ENCODE measurements around the gene SPOCD1. TPM values are rescaled to one million over a fixed set of nuclear protein-coding genes. Genes with fewer than 3 reads are reported as not detected.
"Not testable (repeated sequence)": the region's sequence is repeated elsewhere in the genome, so short reads cannot be mapped to it uniquely, and the experiment has no call there.

The SPOCD1 gene
- total and polyA plus RNA-seq, 8 donors = 0.06 to 0.69 (median 0.16) TPM; not detected in 4

DNA sequence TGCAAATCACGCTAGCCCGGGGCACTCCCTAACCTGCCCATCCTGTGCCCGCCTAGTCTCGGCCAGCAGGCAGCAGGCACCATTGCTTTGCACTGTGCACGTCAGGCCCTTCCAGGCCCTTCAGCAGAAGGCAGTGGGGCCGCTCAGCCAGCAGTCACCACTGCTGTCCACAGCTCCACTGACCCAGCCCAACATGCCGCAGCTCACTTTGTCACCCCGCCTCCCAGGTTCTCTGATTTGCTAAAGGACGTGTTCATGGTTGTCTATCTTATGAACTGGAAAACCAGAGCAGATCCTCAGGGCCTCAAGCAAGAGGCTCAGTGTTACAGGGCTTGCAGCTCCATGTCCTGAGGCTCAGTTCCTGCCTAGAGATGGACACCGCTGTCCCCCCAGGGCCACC is 14.2 kb upstream of the SPOCD1 start:
- TF ChIP-seq, protein P1, sequence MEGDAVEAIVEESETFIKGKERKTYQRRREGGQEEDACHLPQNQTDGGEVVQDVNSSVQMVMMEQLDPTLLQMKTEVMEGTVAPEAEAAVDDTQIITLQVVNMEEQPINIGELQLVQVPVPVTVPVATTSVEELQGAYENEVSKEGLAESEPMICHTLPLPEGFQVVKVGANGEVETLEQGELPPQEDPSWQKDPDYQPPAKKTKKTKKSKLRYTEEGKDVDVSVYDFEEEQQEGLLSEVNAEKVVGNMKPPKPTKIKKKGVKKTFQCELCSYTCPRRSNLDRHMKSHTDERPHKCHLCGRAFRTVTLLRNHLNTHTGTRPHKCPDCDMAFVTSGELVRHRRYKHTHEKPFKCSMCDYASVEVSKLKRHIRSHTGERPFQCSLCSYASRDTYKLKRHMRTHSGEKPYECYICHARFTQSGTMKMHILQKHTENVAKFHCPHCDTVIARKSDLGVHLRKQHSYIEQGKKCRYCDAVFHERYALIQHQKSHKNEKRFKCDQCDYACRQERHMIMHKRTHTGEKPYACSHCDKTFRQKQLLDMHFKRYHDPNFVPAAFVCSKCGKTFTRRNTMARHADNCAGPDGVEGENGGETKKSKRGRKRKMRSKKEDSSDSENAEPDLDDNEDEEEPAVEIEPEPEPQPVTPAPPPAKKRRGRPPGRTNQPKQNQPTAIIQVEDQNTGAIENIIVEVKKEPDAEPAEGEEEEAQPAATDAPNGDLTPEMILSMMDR (IDR thresholded peaks at IDR 0.05) = no peak
- WGBS, 2 donors = 86 to 97% methylated on average over 10 of the region's 10 CpGs

DNA sequence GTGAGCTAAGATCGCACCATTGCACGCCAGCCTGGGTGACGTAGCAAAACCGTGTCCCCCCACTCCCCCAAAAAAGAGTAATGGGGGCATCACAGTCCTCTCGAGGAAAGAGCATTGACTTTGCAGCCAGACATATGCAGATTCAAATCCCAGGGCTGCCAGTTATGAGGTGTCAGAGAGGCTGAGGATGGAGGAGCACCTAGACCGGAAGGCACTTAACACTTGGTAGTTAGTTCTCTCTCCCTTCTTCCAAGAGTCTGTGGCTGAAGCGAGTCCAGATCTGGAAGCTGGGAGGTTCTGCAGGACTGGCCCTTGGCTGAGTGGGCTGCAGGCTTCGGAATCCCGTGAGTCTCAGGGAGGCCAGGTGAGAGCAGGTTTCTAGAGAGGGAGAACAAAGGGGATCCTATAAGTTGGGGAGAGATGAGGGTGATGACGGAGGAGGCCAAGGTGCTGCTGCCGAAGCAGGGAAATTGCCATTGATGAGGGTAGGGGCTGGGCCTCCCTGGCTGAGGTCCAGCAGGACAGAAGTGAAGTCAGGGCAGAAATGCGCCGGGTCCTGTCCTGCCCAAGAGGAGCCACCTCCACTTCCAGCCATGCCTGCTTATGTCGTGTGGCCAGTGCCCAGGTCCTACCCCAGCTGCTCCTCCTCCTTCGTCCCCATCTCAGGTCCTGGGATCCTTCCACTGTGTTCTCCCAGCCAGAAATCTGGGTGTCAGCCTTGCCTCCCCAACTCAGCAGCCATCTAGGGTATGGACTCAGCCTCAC is 13.3 kb upstream of the SPOCD1 start:
- WGBS, 2 donors = 81 to 90% methylated on average over 15 of the region's 15 CpGs
- ATAC-seq (no peak), FAIRE-seq (no peak), DNase-seq (no peak)
- intact Hi-C loops (cut with DNase I) = no loop called here
- Histone ChIP-seq H3K27me3 (no peaks in the 10 kb centered on the region), H3K4me1 (no peaks in the 10 kb centered on the region), H3K4me3 (no peak overlapping the region), H3K9me3 (no peaks in the 10 kb centered on the region), H3K27ac (no peak overlapping the region), H3K36me3 (no peaks in the 10 kb centered on the region)
- TF ChIP-seq, protein P1 (IDR thresholded peaks at IDR 0.05) = no peak

More for the DNA sequence above, 14.2 kb upstream of the SPOCD1 start:
- no peaks in the 10 kb centered on the region for H3K27me3 ChIP-seq
- FAIRE-seq = no peak
- DNase-seq = no peak
- no peaks in the 10 kb centered on the region for H3K9me3 ChIP-seq
- H3K27ac ChIP-seq = no peak overlapping the region
- no peak overlapping the region for H3K4me3 ChIP-seq
- no peak for ATAC-seq
- H3K4me1 ChIP-seq = no peaks in the 10 kb centered on the region
- intact Hi-C loops (cut with DNase I) = no loop called here
- H3K36me3 ChIP-seq = no peaks in the 10 kb centered on the region

DNA sequence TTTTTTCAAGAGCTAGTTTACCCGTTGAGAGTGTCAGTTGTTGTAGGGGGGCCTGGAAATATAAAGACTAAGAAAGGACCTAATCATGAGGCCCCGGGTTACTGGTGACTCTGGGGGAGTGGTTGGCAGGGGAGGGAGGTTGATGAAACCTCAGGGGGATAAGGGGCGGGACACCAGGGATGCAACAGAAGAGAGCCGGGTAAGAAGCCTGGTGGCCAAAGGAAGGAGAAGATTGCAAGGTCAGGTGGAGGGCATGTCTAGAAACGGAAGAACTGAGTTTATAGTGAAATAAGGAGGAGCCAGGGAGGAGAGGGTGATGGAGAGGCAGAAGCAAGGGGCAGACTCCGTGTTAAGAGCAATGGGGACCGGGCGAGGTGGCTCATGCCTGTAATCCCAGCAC is 12.5 kb upstream of the SPOCD1 start:
- no peaks in the 10 kb centered on the region for H3K9me3 ChIP-seq
- no peak for DNase-seq
- no peak for FAIRE-seq
- H3K27ac ChIP-seq = no peak overlapping the region
- no peaks in the 10 kb centered on the region for H3K27me3 ChIP-seq
- intact Hi-C loops (cut with DNase I) = no loop called here
- H3K4me1 ChIP-seq = no peaks in the 10 kb centered on the region
- WGBS, 2 donors = 70 to 80% methylated on average over 8 of the region's 8 CpGs
- H3K4me3 ChIP-seq = no peak overlapping the region
- H3K36me3 ChIP-seq = no peaks in the 10 kb centered on the region
- no peak for ATAC-seq
- TF ChIP-seq, protein P1 (IDR thresholded peaks at IDR 0.05) = no peak

DNA sequence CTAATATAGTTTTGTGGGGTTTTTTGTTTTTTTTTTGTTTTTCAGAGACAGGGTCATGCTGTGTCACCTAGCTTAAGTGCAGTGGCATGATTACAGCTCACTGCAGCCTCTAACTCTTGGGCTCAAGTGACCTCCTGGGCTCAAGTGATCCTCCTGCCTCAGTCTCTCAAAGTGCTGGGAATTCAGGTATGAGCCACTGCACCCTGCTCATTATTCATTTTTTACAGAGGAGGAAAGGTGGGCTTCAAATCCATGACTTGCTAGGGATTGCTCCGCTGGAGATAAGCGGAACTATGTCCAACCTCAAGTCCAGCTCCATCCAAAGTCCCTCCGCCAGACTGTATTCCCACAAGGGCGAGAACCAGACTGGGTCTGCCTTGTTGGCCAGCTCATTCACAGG is 8.0 kb upstream of the SPOCD1 start:
- Histone ChIP-seq H3K9me3 (no peaks in the 10 kb centered on the region), H3K4me1 (no peaks in the 10 kb centered on the region), H3K27ac (no peak overlapping the region), H3K27me3 (no peaks in the 10 kb centered on the region), H3K4me3 (no peak overlapping the region), H3K36me3 (no peaks in the 10 kb centered on the region)
- ATAC-seq (no peak), DNase-seq (no peak), FAIRE-seq (no peak)
- intact Hi-C loops (cut with DNase I) = no loop called here
- TF ChIP-seq, protein P1 (IDR thresholded peaks at IDR 0.05) = no peak
- WGBS, 2 donors = 91 to 98% methylated on average over 4 of the region's 4 CpGs

DNA sequence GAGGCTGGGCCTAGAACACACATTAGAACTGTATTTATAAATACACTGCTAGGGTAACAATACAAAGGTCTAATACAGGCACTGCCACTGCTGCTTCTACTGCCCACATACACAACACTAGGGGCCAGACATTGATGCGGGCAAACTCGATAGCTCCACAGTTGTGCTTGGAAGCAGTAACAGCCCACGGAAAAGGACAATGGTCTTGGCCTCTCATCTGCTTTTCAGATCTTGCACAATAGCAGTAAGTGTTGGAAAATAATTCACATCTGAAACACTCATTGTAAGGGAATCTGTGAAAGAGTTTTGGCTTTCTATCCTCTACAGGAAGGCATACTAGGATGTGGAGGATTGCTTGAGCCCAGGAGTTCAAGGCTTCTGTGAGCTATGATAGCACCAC is 6.9 kb upstream of the SPOCD1 start:
- Histone ChIP-seq H3K9me3 (no peaks in the 10 kb centered on the region), H3K4me3 (no peak overlapping the region), H3K27ac (no peak overlapping the region), H3K4me1 (no peaks in the 10 kb centered on the region), H3K27me3 (no peaks in the 10 kb centered on the region), H3K36me3 (no peaks in the 10 kb centered on the region)
- ATAC-seq (no peak), FAIRE-seq (no peak), DNase-seq (no peak)
- TF ChIP-seq, protein P1 (IDR thresholded peaks at IDR 0.05) = no peak
- 94 to 95% methylated on average over 3 of the region's 3 CpGs for WGBS, 2 donors
- intact Hi-C loops (cut with DNase I) = no loop called here

DNA sequence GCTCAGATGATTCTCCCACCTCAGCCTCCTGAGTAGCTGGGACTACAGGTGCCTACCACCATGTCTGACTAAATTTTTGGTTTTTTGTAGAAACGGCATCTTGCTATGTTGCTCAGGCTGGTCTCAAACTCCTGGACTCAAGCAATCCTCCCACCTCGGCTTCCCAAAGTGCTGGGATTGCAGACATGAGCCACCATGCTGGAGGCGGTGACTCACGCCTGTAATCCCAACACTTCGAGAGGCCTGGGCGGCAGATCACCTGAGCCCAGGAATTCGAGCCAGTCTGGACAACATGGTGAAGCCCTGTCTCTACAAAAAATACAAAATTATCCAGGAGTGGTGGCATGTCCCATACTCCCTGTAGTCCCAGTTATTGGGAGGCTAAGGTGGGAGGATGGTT is 4.4 kb upstream of the SPOCD1 start:
- not testable (repeated sequence) for FAIRE-seq, DNase-seq, ATAC-seq

More for the DNA sequence above, 4.4 kb upstream of the SPOCD1 start:
- intact Hi-C loops (cut with DNase I); H3K4me3 ChIP-seq; H3K4me1 ChIP-seq; H3K9me3 ChIP-seq; H3K27me3 ChIP-seq; H3K36me3 ChIP-seq; H3K27ac ChIP-seq: not testable (repeated sequence)
- WGBS, 2 donors = 94 to 97% methylated on average over 7 of the region's 7 CpGs

Measured in pancreas (tissue), 10 donors.